Inflammatory macrophage treated with lipopolysaccharide for 1 hour (primary cell): ENCODE results near the gene BRIP1.
"Not testable (repeated sequence)": the region's sequence is repeated elsewhere in the genome, so short reads cannot be mapped to it uniquely, and the experiment has no call there.

Experiments used
- DNase-seq, 2 donors: peaks; one replicate each; pipeline ENCODE4 v3.0.0-alpha.2; 2020 to 2022

BRIP1 gene

DNA sequence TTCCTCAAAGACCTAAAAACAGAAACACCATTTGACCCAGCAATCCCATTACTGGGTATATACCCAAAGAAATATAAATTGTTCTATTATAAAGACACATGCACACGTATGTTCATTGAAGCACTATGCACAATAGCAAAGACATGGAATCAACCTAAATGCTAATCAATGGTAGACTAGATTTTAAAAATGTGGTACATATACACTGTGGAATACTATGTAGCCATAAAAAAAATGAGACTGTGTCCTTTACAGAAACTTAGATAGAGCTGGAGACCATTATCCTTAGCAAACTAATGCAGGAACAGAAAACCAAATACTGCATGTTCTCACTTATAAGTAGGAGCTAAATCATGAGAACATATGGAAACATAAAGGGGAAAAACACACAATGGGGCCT lies 36.5 kb downstream of the BRIP1 start:
- not testable (repeated sequence) for DNase-seq

GRCh38 chr17:61826198-61826597 lies 37.1 kb downstream of the BRIP1 start:
- not testable (repeated sequence) for DNase-seq

DNA sequence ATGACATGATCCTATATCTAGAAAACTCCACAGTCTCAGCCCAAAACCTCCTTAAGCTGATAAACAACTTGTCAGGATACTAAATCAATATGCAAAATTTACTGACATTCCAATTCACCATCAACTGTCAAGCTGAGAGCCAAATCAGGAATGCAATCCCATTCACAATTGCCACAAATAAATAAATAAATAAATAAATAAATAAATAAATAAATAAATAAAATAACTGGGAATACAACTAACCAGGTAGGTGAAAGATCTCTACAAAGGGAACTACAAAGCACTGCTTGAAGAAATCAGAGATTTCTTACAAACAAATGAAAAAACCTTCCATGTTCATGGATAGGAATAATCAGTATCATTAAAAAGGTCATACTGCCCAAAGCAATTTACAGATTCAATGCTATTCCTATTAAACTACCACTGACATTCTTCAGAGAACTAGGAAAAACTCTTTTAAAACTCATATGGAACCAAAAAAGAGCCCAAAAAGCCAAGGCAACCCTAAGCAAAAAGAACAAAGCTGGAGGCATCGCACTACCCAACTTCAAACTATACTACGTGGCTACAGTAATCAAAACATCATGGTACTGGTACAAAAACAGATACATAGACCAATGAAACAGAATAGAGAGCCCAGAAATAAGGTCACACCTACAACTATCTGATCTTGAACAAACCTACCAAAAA lies 37.7 kb downstream of the BRIP1 start:
- no peak for DNase-seq

DNA sequence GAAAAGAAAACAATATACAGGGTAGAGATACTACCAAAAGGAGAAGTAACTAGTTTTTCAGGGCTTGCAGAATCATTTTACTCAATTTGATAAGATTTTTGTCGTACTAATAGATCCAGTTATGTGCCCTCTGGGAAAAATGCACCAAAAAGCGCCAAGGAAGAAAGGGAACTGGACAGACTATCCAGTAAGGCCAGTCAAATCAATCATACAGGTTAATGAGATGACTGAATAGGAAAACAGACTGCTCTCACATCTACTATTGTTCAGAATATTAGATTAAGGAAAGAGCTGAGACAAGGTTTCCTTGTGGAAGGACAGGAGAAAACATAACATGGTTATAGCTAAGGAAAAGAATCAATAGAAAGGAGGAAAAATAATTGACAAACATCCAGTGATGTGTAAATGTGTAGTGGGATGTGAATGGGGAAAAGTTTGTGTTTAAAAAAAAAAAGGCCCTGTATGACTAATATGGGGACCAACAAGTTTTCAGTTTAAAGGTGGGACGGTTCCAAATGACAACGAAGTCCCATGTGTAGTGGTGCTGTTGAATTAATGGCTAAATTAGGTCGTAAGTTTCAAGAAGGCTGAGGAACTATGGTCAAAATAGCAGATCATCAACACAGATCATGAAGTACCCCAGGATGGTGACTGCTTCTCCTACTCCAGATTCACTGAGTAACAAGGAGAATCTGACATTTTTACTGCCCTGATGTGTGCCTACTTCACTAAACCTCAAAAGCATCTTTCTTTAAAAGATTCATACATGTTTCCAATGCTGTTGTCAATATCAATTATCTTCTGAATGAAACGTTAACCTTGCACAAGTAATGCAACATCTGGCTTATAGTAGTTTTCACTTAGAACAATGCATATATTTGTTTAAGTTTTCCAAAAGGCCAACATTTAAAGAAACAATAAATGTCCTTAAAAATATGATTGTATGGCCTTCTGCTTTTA lies 40.7 kb downstream of the BRIP1 start:
- no peak for DNase-seq

DNA sequence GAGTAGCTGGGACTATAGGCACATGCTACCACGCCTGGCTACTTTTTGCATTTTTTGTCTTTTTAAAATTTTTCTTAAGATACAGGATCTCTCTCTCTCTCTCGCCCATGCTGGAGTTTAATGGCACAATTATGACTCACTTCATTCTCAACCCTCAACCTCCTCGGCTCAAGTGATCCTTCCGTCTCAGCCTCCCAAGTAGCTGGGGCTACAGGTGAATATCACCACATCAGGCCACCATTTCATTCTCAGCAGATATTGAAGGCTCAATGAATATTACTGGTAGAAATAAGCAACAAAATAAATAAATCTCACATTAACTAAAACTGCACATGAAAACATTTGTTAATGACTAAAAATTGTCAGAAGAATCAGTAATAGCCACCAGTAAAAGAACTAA lies 41.7 kb downstream of the BRIP1 start:
- DNase-seq, result no peak

DNA sequence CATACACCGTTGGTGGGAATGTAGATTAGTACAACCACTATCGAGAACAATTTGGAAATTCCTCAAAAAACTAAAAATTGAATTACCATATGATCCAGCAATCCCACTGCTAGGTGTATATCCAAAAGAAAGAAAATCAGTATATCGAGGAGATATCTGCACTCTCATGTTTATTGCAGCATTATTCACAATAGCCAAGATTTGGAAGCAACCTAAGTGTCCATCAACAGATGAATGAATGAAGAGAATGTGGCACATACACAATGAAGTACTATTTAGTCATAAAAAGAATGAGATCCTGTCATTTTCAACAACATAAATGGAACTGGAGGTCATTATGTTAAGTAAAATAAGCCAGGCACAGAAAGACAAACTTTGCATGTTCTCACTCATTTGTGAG lies 44.1 kb downstream of the BRIP1 start:
- not testable (repeated sequence) for DNase-seq

GRCh38 chr17:61818225-61818624 lies 45.1 kb downstream of the BRIP1 start:
- no peak for DNase-seq

DNA sequence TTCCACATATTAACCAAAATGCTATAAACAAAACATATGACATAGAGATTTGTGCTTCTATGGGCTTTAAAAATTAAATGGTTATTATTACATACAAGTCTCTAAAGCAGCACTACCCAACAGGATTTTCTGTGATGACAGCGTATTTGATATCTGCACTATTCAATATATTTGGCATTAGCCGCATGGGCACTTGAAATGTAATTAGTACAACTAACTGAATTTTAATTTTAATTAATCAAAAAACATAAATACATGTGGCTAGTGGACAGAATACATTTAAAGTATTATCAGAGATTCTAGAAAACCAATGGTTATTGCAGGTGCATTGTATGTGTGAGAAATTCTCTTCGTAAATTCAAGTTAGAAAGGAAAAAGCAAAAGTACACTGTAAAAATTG lies 45.9 kb downstream of the BRIP1 start:
- no peak for DNase-seq

DNA sequence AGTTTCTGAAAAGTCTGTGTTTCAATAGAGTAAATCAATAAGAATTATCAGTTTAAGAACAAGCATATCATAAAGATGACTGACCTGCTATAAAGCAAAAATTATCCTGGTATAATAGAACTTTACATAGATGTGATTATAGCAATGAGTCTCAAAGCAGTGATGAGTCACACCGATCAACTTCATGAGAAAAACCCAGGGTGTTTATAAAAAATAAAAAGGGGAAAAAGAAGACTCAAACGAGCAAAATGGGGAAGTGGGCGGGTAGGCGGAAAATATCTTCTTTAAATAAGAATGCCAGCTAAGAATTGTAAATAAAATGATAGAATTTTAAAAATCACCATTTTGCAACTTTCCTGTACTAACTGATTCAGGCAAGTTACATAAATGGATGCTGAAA lies 46.8 kb downstream of the BRIP1 start:
- peak; percentile 77 to 87 for DNase-seq

- no peak for DNase-seq
These were observed 47.3 kb downstream of the BRIP1 start for GRCh38 chr17:61815863-61816503.

GRCh38 chr17:61814485-61814884 lies 48.8 kb downstream of the BRIP1 start:
- no peak for DNase-seq

DNA sequence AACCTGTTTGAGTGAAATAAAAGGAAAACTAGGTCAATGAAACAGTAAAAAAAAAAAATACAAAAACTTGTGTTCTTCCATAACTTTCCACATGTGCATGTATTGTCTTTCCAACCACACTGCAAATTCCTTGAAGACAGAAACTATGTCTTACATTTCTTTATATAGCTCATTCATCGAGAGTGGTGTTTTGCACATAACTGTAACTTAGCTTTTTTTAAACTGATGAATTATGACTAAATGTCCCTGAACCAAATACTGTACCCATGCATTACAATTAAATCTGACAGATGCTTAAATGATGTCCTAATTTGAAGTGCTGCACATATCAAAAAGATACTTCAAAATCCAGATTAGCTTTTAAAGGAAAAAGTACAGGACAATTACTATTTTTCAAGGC lies 50.1 kb downstream of the BRIP1 start:
- DNase-seq, result no peak

DNA sequence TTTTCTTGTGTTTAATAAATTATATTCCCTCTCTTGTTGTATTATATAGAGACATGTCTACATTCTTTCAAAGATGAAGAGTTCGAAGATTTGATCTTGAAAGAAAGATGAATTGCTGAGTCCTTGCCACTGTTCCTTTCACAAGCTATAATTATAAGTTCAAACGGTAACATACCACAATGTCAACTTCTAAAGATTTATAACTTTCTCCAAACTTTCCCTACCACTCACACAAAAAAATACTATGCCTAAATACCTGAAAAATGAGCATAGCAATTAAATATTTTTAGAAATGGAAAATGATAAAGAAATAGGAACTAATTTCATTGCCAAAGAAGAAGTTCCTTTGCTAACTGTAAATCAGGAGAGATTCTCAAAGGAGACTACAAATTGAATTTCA lies 50.6 kb downstream of the BRIP1 start:
- no peak for DNase-seq

DNA sequence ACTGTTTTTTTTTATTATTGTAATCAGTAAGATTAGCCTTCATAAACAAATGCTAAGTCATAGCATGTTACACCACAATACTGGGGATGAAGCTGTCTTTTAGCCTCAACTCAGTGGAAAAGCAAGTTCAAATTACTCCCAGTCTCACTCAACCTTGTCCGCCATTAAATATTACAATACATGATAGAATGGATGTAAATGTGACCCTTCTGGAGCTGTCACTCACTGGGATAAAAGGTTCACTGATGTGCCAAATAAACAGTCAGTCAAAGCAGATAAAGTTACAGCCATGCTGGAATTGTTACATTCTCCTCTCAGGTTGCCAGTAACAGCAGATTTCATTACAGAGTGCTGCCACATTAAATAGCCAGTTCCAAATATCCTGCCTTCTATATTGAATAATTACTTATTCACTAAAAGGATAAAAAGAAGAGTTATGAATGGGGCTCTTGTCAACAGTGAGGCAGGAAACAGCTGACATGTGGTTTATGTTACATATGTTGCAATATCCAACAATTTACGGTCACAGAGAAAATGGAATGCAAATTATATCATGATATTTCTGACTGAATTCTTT lies 53.4 kb downstream of the BRIP1 start:
- peak; percentile 6 to 24 for DNase-seq

- DNase-seq, result no peak
These were observed 54.9 kb downstream of the BRIP1 start for GRCh38 chr17:61808442-61808841.

DNA sequence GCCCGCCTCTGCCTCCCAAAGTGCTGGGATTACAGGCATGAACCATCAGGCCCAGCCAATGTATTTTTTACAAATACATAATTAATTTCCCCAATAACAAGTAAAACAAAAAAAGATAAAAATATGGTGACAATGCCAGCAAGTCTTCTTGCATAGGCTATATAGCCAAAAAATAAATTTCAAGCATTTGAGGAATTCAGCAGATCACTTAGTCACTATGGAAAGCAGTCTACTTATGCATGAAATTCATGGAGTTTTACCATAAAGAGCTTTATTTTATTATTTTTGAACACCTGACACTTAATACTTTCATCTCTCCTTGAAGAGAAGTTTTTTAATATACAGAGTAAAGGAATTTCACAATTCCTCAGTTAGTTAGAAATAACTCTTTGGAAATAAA lies 56.4 kb downstream of the BRIP1 start:
- no peak for DNase-seq

- no peak for DNase-seq
These were observed 57.1 kb downstream of the BRIP1 start for GRCh38 chr17:61806081-61806828.

DNA sequence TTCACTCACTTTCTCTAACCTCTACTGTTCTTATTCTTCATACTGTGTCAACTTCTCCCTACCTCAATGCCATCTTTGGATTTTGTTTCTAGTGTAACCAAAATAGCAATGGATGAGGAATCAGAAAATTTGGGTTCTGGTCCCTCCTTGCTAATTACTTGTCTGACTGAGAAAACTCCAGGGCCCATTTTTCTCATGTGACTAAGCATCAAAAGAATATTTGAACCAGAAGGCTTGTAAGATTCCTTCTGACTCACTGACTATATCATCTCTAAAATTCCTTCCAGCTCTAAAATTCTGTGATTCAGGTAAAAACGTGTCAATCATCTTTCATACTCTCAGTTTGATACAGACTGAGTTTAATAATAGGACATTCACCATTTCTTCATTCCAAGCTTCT lies 57.9 kb downstream of the BRIP1 start:
- no peak for DNase-seq

DNA sequence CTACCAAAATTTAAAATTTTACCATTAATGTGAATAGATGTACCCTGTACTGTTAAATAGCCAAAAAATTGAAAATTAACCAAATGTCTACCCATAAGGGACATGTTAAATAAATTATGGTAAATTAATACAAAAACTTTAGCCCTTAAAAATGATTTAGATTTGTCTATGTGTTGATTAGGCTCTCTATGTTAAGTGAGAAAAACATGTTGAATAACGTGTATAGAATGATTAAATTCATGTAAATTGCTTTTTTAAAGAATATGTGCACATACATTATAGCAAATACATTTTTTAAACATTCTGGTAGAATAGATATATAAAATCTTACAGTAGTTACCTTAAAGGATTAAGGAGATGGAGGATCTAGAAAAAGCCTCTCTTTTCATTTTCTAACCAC lies 59.5 kb downstream of the BRIP1 start:
- no peak for DNase-seq

- no peak for DNase-seq
These were observed 60.1 kb downstream of the BRIP1 start for GRCh38 chr17:61803216-61803615.

GRCh38 chr17:61799812-61800484 lies 63.4 kb downstream of the BRIP1 start:
- DNase-seq, result peak in 1 of 2 donors; percentile 7

DNA sequence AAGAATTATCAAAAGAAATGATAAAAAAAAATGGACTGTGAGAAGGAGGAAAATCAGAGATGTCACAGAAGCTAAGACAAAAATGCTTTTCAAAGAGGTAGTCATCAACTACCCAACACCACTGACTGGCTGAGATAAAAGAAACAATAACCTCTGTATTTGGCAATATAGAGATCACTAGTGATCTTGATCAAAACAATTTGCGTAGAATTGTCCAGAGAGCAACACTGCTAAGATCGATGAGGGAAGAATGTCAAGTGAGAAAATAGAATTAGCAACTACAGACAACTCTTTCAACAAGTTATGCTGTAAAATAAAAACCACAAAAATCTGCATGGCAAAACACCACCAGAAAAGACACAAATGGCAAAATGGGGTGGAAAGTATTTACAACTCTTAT lies 66.0 kb downstream of the BRIP1 start:
- no peak for DNase-seq
